K562 (cell line): Measurements from ENCODE around the gene ADCY6.

Source experiments
- CCAR2 ChIP-seq: fragments of 200-400 bp; formaldehyde crosslinking; IDR thresholded peaks from 2 replicates; pipeline ENCODE4 v1.6.1; 2017; ENCODE audit warnings: mild to moderate bottlenecking, low read depth, low read length
- GTF2F1 ChIP-seq: IDR thresholded peaks from 2 replicates; pipeline ENCODE4 v1.6.1; 2011; ENCODE audit warnings: low read depth, low read length, improper control_type of control experiment
- MTF1 ChIP-seq: fragments of 250-450 bp; sonication (Bioruptor Pico); IDR thresholded peaks from 2 replicates; pipeline ENCODE4 v1.9.0; 2021; ENCODE audit warnings: moderate library complexity, mild to moderate bottlenecking, inconsistent platforms, borderline replicate concordance
- NCOA1 ChIP-seq: fragments of 450-650 bp; IDR thresholded peaks from 2 replicates; pipeline ENCODE4 v1.6.1; 2016; ENCODE audit warnings: low read depth
- NFE2 ChIP-seq: IDR thresholded peaks from 2 replicates; pipeline ENCODE4 v1.6.1; 2014; ENCODE audit warnings: antibody characterized with exemption, low read depth
- NR2C2 ChIP-seq, 2 experiments: fragments of 200-800 bp in 1 of 2; sonication (Bioruptor generic) in 1 of 2; sonication (generic) in 1 of 2; formaldehyde crosslinking in 1 of 2; IDR thresholded peaks; 2 replicates each; pipeline versions ENCODE4 v1.6.1 to v1.8.0; 2016 to 2022; ENCODE audit warnings: mild to moderate bottlenecking in 1 of 2, missing compliant biosample characterization in 1 of 2, missing genetic modification characterization in 1 of 2, missing genetic modification reagents in 1 of 2
- POLR2A ChIP-seq: fragments of 450-650 bp; conservative IDR thresholded peaks from 2 replicates; pipeline ENCODE4 v1.6.1; 2016
- RFX1 ChIP-seq: fragments of 450-650 bp; IDR thresholded peaks from 2 replicates; pipeline ENCODE4 v1.6.1; 2016; ENCODE audit warnings: mild to moderate bottlenecking, moderate library complexity
- TF ChIP-seq, protein P1 (sequence below), 3 experiments: IDR thresholded peaks in 2 of 3; conservative IDR thresholded peaks in 1 of 3; 2 replicates each; pipeline ENCODE4 v1.5.1; 2011 to 2012; ENCODE audit warnings: low read length in 3 of 3, mild to moderate bottlenecking in 3 of 3, control low read depth in 2 of 3, improper control_type of control experiment in 1 of 3, inconsistent platforms in 1 of 3, low read depth in 1 of 3, mixed read lengths in 1 of 3, moderate library complexity in 1 of 3; ENCODE audit not compliant: insufficient read depth in 2 of 3
- TF ChIP-seq, protein P2 (sequence below): sonication (generic); formaldehyde crosslinking; IDR thresholded peaks from 2 replicates; pipeline ENCODE4 v1.8.1; 2023; ENCODE audit warnings: mild to moderate bottlenecking, missing genetic modification reagents
- TF ChIP-seq, protein P3 (sequence below): fragments of 450-650 bp; conservative IDR thresholded peaks from 2 replicates; pipeline ENCODE4 v1.6.1; 2016; ENCODE audit warnings: missing genetic modification characterization, low read depth, mild to moderate bottlenecking, control low read depth, missing compliant biosample characterization

DNA sequence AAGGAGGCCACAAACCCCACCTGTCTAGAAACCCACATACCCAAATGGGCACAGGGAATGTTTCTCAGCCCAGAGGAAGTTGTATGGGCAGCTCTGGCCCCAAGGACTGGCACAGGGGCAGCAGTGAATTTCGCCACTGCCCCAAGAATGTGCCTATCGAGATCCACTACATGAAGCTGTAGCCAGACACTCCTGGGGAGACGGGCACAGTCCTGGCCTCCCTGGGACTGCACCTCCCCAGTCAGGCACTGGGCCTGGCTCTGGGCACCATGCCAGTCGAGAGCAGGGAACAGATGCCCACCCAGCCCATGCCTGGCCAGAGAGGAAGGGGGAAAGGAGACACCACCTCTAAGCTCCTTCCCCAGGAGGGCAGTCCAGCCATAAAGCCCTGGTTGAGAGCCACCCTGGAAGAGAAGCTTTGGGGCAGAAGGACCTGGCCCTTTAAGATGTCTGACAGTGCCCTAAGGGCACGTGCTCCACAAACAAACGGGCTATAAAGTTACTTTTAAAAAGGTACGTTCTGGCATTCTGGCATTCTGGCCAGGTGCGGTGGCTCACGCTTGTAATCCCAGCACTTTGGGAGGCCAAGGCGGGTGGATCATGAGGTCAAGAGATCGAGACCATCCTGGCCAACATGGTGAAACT is 8.4 kb downstream of the ADCY6 start:
- TF ChIP-seq CCAR2: no peak
- TF ChIP-seq MTF1: no peak
- no peak for TF ChIP-seq RFX1
- TF ChIP-seq, protein P1, sequence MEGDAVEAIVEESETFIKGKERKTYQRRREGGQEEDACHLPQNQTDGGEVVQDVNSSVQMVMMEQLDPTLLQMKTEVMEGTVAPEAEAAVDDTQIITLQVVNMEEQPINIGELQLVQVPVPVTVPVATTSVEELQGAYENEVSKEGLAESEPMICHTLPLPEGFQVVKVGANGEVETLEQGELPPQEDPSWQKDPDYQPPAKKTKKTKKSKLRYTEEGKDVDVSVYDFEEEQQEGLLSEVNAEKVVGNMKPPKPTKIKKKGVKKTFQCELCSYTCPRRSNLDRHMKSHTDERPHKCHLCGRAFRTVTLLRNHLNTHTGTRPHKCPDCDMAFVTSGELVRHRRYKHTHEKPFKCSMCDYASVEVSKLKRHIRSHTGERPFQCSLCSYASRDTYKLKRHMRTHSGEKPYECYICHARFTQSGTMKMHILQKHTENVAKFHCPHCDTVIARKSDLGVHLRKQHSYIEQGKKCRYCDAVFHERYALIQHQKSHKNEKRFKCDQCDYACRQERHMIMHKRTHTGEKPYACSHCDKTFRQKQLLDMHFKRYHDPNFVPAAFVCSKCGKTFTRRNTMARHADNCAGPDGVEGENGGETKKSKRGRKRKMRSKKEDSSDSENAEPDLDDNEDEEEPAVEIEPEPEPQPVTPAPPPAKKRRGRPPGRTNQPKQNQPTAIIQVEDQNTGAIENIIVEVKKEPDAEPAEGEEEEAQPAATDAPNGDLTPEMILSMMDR (IDR thresholded peaks at IDR 0.05 in 2 of 3, conservative IDR thresholded peaks at IDR 0.05 in 1 of 3; ENCODE audit: insufficient read depth in 2 of 3, low read depth in 1 of 3, low read length in 3 of 3): no peak
- no peak for TF ChIP-seq NR2C2 (CRISPR knock-in tag; IDR thresholded peaks at IDR 0.05)
- TF ChIP-seq NR2C2 (tag; IDR thresholded peaks at IDR 0.05): no peak
- TF ChIP-seq, protein P2, sequence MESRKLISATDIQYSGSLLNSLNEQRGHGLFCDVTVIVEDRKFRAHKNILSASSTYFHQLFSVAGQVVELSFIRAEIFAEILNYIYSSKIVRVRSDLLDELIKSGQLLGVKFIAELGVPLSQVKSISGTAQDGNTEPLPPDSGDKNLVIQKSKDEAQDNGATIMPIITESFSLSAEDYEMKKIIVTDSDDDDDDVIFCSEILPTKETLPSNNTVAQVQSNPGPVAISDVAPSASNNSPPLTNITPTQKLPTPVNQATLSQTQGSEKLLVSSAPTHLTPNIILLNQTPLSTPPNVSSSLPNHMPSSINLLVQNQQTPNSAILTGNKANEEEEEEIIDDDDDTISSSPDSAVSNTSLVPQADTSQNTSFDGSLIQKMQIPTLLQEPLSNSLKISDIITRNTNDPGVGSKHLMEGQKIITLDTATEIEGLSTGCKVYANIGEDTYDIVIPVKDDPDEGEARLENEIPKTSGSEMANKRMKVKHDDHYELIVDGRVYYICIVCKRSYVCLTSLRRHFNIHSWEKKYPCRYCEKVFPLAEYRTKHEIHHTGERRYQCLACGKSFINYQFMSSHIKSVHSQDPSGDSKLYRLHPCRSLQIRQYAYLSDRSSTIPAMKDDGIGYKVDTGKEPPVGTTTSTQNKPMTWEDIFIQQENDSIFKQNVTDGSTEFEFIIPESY: no peak
- no peak for TF ChIP-seq GTF2F1
- no peak for TF ChIP-seq POLR2A
- TF ChIP-seq NCOA1: no peak
- TF ChIP-seq, protein P3, sequence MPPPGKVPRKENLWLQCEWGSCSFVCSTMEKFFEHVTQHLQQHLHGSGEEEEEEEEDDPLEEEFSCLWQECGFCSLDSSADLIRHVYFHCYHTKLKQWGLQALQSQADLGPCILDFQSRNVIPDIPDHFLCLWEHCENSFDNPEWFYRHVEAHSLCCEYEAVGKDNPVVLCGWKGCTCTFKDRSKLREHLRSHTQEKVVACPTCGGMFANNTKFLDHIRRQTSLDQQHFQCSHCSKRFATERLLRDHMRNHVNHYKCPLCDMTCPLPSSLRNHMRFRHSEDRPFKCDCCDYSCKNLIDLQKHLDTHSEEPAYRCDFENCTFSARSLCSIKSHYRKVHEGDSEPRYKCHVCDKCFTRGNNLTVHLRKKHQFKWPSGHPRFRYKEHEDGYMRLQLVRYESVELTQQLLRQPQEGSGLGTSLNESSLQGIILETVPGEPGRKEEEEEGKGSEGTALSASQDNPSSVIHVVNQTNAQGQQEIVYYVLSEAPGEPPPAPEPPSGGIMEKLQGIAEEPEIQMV (tag): no peak
- TF ChIP-seq NFE2: no peak
